ENCODE measurements around the gene NDUFA8. TPM values are rescaled to one million over a fixed set of nuclear protein-coding genes. Genes with fewer than 3 reads are reported as not detected.

NDUFA8 gene
- polyA plus RNA-seq, 1 of the 3 experiments (the other 2 are of a cell fraction): 116 TPM

- Histone ChIP-seq H3K27ac (ENCODE audit: low read depth in 2 of 2, low read length in 1 of 2) (no peak overlapping the region), H2AFZ (ENCODE audit: low read depth) (no peak overlapping the region), H3K27me3 (ENCODE audit: insufficient read depth) (peaks cover 15% of the 10 kb centered on the region; the same call in 1 of the 2 replicates), H3F3A (replicated peaks; ENCODE audit: insufficient read depth) (no peaks in the 10 kb centered on the region), H3K9ac (no peak overlapping the region), H3K4me1 (ENCODE audit: control insufficient read depth in 1 of 2, insufficient read depth in 2 of 2, low read depth in 1 of 2, low read length in 1 of 2) (no peaks in the 10 kb centered on the region), H3K4me2 (no peak overlapping the region), H3K4me3 (ENCODE audit: low read depth in 2 of 2, low read length in 1 of 2) (no peak overlapping the region), H3K36me3 (replicated peaks in 1 of 2; ENCODE audit: control insufficient read depth in 1 of 2, insufficient read depth in 2 of 2, low read length in 1 of 2) (no peaks in the 10 kb centered on the region), H4K20me1 (ENCODE audit: insufficient read depth) (no peaks in the 10 kb centered on the region), H3K79me2 (ENCODE audit: insufficient read depth) (no peaks in the 10 kb centered on the region), H3K9me2 (no peaks in the 10 kb centered on the region), H3K9me3 (no peaks in the 10 kb centered on the region)
- ChIA-PET POLR2A (no interaction called here), CTCF (interaction anchor here (2.2 kb wide), 1 partner anchor 43 kb away, joined by 6 read pairs; no protein-coding TSS in a partner anchor)
- 20% methylated on average over 3 of the region's 3 CpGs for WGBS (ENCODE audit: low lambda C conversion rate)
- TF ChIP-seq CHD2 (IDR thresholded peaks at IDR 0.05; ENCODE audit: low read length, partially characterized antibody): no peak
- TF ChIP-seq SMC3 (IDR thresholded peaks at IDR 0.05; ENCODE audit: low read depth, low read length): no peak
- DNase-seq: no peak
Observed at GRCh38 chr9:122168356-122168755, 8.8 kb upstream of the NDUFA8 start.

- H3K4me1 ChIP-seq (ENCODE audit: control insufficient read depth in 1 of 2, insufficient read depth in 2 of 2, low read depth in 1 of 2, low read length in 1 of 2): no peaks in the 10 kb centered on the region; a peak in 1 of 4 replicates
- no peak overlapping the region for H3K9ac ChIP-seq
- no peaks in the 10 kb centered on the region for H3F3A ChIP-seq (replicated peaks; ENCODE audit: insufficient read depth)
- H4K20me1 ChIP-seq (ENCODE audit: insufficient read depth): no peaks in the 10 kb centered on the region
- CTCF ChIA-PET: no interaction called here
- no peaks in the 10 kb centered on the region for H3K36me3 ChIP-seq (replicated peaks in 1 of 2; ENCODE audit: control insufficient read depth in 1 of 2, insufficient read depth in 2 of 2, low read length in 1 of 2)
- no peak overlapping the region for H3K4me2 ChIP-seq
- H3K9me3 ChIP-seq: no peaks in the 10 kb centered on the region; the same call in 1 of the 2 replicates
- H3K27me3 ChIP-seq (ENCODE audit: insufficient read depth): no peaks in the 10 kb centered on the region; the same call in 1 of the 2 replicates
- no peak for DNase-seq
- no peaks in the 10 kb centered on the region for H3K9me2 ChIP-seq
- POLR2A ChIA-PET: no interaction called here
- H3K79me2 ChIP-seq (ENCODE audit: insufficient read depth): peaks cover 2% of the 10 kb centered on the region; the same call in 1 of the 2 replicates
- 0% methylated on average over 2 of the region's 2 CpGs for WGBS (ENCODE audit: low lambda C conversion rate)
- H2AFZ ChIP-seq (ENCODE audit: low read depth): no peak overlapping the region
- H3K27ac ChIP-seq (ENCODE audit: low read depth in 2 of 2, low read length in 1 of 2): no peak overlapping the region
- TF ChIP-seq NRF1 (IDR thresholded peaks at IDR 0.05; ENCODE audit: low read depth, low read length) (no peak), NFIC (IDR thresholded peaks at IDR 0.05; ENCODE audit: borderline replicate concordance) (no peak), JUND (IDR thresholded peaks at IDR 0.05) (no peak), TCF12 (IDR thresholded peaks at IDR 0.05) (no peak), EP300 (IDR thresholded peaks at IDR 0.05; ENCODE audit: borderline replicate concordance in 1 of 2, low read depth in 1 of 2, low read length in 1 of 2) (no peak), REST (IDR thresholded peaks at IDR 0.05; ENCODE audit: low read depth, low read length) (no peak), GABPA (IDR thresholded peaks at IDR 0.05; ENCODE audit: low read depth) (no peak), POLR2AphosphoS5 (IDR thresholded peaks at IDR 0.05; ENCODE audit: low read depth, low read length) (no peak)
- TF ChIP-seq, protein P1, sequence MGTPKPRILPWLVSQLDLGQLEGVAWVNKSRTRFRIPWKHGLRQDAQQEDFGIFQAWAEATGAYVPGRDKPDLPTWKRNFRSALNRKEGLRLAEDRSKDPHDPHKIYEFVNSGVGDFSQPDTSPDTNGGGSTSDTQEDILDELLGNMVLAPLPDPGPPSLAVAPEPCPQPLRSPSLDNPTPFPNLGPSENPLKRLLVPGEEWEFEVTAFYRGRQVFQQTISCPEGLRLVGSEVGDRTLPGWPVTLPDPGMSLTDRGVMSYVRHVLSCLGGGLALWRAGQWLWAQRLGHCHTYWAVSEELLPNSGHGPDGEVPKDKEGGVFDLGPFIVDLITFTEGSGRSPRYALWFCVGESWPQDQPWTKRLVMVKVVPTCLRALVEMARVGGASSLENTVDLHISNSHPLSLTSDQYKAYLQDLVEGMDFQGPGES (IDR thresholded peaks at IDR 0.05; ENCODE audit: low read depth, low read length): no peak
- H3K4me3 ChIP-seq (ENCODE audit: low read depth in 2 of 2, low read length in 1 of 2): no peak overlapping the region
Observed at GRCh38 chr9:122164286-122164685, 4.7 kb upstream of the NDUFA8 start.

Data from SK-N-SH (cell line).